BJ (cell line): Measurements from ENCODE around the gene ARHGAP8. TPM values are rescaled to one million over a fixed set of nuclear protein-coding genes. Genes with fewer than 3 reads are reported as not detected.

Source experiments
- CTCF ChIA-PET: fragments of 350-600 bp; formaldehyde crosslinking; extraction: SDS; loops from one replicate; lab custom pipeline; 2021; ENCODE audit warnings: antibody characterized with exemption, inconsistent platforms; lab: Yijun Ruan, JAX
- POLR2A ChIA-PET: fragments of 300-600 bp; sonication (Branson Sonifier 250); formaldehyde crosslinking; extraction: SDS; loops from one replicate; lab custom pipeline; 2021; ENCODE audit warnings: antibody characterized with exemption; lab: Charles Lee
- DNase-seq: peaks from one replicate; pipeline ENCODE4 v3.0.0-alpha.2; 2011; ENCODE audit warnings: low read depth
- H3K27me3 ChIP-seq: 2 replicates; pipeline ENCODE4 v1.6.0; 2011; ENCODE audit warnings: low read length; ENCODE audit not compliant: control insufficient read depth, insufficient read depth
- H3K36me3 ChIP-seq: 2 replicates; pipeline ENCODE4 v1.5.1; 2011; ENCODE audit warnings: low read length; ENCODE audit not compliant: control insufficient read depth, insufficient read depth
- H3K4me3 ChIP-seq: 2 replicates; pipeline ENCODE4 v1.5.1; 2011; ENCODE audit warnings: low read depth, mild to moderate bottlenecking, control low read depth, low read length
- polyA plus RNA-seq: library from polyadenylated mRNA; depleted of rRNA; stranded (reverse); fragments of >200 nt; gene quantifications from 2 replicates; pipeline ENCODE4 v1.2.3, GENCODE V29; 2011
- TF ChIP-seq, protein P1 (sequence below): IDR thresholded peaks from 2 replicates; pipeline ENCODE4 v1.5.1; 2011; ENCODE audit warnings: low read depth, mild to moderate bottlenecking, control low read depth, inconsistent platforms, low read length, moderate library complexity; ENCODE audit not compliant: insufficient read depth

ARHGAP8 gene
- polyA plus RNA-seq, 1 experiment, result 0.39 TPM

DNA sequence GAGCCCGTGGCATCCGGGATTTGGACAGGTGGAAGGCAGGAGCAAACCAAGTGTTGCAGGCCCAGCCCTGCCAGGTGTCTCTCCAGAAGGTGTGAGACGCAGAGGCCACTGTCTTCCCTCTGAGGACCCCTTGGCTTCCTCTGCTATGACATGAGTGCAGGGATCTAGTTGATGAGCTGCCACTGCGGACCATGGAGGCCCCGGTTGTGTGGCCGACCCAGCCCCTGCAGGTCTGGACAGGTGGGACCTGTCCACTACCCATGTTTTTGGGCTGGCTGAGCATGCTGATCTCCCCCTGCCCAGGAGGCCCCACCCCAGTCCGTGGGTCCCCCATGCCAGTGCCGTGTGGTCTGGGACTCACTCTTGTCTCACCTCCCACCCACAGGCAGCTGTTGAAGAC lies 27.5 kb upstream of the ARHGAP8 start:
- Histone ChIP-seq H3K4me3 (no peak overlapping the region), H3K27me3 (no peaks in the 10 kb centered on the region), H3K36me3 (peaks cover 34% of the 10 kb centered on the region)
- ChIA-PET CTCF (interaction anchor here (1.0 to 1.9 kb wide), 3 partner anchors 10 to 27 kb away, joined by 4 to 7 read pairs (median 6); no protein-coding TSS in a partner anchor), POLR2A (no interaction called here)
- no peak for DNase-seq
- TF ChIP-seq, protein P1, sequence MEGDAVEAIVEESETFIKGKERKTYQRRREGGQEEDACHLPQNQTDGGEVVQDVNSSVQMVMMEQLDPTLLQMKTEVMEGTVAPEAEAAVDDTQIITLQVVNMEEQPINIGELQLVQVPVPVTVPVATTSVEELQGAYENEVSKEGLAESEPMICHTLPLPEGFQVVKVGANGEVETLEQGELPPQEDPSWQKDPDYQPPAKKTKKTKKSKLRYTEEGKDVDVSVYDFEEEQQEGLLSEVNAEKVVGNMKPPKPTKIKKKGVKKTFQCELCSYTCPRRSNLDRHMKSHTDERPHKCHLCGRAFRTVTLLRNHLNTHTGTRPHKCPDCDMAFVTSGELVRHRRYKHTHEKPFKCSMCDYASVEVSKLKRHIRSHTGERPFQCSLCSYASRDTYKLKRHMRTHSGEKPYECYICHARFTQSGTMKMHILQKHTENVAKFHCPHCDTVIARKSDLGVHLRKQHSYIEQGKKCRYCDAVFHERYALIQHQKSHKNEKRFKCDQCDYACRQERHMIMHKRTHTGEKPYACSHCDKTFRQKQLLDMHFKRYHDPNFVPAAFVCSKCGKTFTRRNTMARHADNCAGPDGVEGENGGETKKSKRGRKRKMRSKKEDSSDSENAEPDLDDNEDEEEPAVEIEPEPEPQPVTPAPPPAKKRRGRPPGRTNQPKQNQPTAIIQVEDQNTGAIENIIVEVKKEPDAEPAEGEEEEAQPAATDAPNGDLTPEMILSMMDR, result no peak

DNA sequence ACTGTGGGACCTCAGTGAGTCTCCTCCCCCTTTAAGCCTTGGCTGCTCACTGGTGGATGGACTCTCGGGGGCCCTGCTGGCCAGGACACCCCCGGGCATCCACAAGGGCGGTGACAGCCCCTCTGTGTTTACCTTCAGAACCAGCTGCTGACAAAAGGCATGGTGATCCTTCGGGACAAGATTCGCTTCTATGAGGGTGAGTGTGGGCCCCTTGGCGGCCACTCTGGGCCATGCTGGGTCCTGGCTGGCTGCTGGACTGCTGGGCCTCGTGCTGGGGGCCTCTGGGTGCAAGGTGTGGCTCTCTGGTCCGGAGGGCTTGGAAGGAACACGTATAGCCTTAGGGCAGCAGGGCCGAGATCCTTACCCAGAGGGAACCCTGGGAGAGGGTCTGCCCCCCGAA lies 25.9 kb upstream of the ARHGAP8 start:
- CTCF ChIA-PET, result interaction anchor here (1.9 kb wide), 1 partner anchor 9 kb away, joined by 7 read pairs; no protein-coding TSS in a partner anchor
- H3K27me3 ChIP-seq, result no peaks in the 10 kb centered on the region
- H3K36me3 ChIP-seq, result peaks cover 28% of the 10 kb centered on the region
- POLR2A ChIA-PET, result no interaction called here
- TF ChIP-seq, protein P1, result no peak
- no peak overlapping the region for H3K4me3 ChIP-seq
- no peak for DNase-seq

DNA sequence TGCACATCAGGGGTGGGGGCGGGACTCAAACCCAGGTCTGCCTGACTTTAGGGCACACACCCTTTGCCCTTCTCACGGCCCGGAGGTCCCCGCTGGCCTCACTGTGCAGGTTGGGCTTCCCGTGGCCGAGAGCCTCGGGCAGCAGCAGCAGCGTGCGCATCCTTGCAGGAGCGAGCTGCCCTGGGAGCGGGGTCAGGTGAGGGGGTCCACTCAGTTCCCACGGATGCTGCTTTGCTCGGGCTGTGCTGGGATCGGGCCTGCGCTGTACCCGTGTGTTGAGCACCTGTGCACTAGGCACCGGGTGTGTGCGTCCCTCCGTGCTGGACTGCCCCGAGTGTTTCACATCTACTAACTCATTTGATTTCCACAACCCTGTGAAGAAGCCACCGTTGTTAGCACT lies 25.2 kb upstream of the ARHGAP8 start:
- H3K27me3 ChIP-seq, result no peaks in the 10 kb centered on the region
- H3K36me3 ChIP-seq, result peaks cover 24% of the 10 kb centered on the region
- no peak overlapping the region for H3K4me3 ChIP-seq
- TF ChIP-seq, protein P1, result no peak
- CTCF ChIA-PET, result interaction anchor here (0.6 to 4.0 kb wide), 2 partner anchors 42 to 93 kb away, joined by 3 to 27 read pairs; no protein-coding TSS in a partner anchor
- POLR2A ChIA-PET, result no interaction called here
- no peak for DNase-seq

DNA sequence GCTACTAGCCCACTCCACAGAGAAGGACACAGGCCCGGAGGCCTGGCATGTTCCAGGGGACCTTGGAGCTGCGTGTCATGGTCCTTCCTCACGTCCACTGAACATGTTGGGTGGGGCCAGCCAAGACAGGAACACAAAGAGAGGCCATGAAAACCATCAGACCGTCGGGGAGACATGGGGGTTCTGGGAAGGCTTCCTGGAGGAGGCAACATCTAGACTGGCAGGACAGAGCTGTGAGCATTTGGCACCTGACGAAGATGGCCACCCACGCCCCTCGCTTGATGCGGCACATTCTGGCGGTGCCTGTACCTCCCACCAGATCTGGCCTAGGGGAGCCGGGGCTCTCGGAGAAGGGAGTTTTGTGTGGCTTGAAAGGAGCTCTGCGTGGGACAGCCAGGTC lies 24.7 kb upstream of the ARHGAP8 start:
- H3K36me3 ChIP-seq, result peaks cover 25% of the 10 kb centered on the region
- H3K4me3 ChIP-seq, result no peak overlapping the region
- no peak for DNase-seq
- POLR2A ChIA-PET, result no interaction called here
- TF ChIP-seq, protein P1, result no peak
- no peaks in the 10 kb centered on the region for H3K27me3 ChIP-seq
- CTCF ChIA-PET, result interaction anchor here (4.0 to 12.9 kb wide), 2 partner anchors 32 to 42 kb away, joined by 27 to 142 read pairs; no protein-coding TSS in a partner anchor

DNA sequence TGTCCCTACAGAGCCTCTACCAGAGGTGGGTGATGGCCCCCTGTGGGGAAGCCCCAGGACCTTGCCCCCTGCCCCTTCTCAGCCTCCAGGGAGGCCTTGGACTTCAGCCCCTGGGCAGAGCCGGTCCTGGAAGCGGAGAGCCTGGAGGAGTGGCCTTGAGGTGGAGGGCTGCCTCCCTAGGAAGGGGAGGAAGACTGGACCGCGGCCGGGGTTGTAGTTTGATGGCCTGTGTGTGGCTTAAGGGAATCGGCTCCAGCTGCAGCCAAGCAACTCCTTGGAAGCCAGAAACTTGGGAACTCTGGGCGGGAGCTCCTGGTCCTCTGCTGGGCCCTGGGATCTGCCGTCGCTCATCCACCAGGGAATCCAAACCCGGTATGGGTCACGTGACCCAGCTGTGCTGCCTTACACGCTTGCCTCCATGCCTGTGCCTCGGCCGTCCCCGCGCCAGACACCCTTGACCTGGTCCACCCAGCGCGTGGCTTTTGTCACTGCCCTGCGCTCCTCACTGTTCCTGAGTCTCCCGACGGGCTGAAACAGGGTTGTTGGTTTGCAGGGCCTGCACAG lies 23.5 kb upstream of the ARHGAP8 start:
- ChIA-PET POLR2A (interaction anchor here (0.6 kb wide), 1 partner anchor 30 kb away, joined by 4 read pairs; no protein-coding TSS in a partner anchor), CTCF (interaction anchor here (0.6 to 12.9 kb wide), 6 partner anchors 12 to 62 kb away, joined by 3 to 142 read pairs (median 4); no protein-coding TSS in a partner anchor)
- Histone ChIP-seq H3K36me3 (peaks cover 25% of the 10 kb centered on the region), H3K27me3 (no peaks in the 10 kb centered on the region), H3K4me3 (no peak overlapping the region)
- no peak for DNase-seq
- TF ChIP-seq, protein P1, result no peak
